HK-2 (cell line): ENCODE data around the gene JMJD8.

Experiments
- DNase-seq: peaks from one replicate; pipeline ENCODE4 v3.0.0-alpha.2; 2018; ENCODE audit not compliant: unreplicated experiment

The JMJD8 gene

DNA sequence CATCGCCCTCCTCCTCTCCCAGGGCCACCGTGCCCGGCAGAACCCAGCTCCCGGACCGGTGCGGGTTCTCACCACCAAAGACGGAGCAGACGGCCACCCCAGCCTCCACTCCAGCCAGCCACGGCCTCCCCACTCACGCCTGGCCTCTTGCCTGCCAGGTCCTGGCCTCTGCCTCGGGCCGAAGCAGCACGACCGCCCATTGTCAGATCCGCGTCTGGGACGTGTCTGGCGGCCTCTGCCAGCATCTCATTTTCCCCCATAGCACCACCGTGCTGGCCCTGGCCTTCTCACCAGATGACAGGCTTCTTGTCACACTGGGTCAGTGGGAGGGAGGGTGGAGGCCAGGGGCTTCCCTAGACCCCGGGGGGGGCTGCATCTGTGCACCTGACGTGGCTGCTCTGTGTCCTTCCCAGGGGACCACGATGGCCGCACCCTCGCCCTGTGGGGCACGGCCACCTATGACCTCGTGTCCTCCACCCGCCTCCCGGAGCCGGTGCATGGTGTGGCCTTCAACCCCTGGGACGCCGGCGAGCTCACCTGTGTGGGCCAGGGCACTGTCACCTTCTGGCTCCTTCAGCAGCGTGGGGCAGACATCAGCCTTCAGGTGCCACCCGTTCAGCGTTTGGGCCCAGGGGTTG is 22.8 kb downstream of the JMJD8 start:
- DNase-seq: no peak

DNA sequence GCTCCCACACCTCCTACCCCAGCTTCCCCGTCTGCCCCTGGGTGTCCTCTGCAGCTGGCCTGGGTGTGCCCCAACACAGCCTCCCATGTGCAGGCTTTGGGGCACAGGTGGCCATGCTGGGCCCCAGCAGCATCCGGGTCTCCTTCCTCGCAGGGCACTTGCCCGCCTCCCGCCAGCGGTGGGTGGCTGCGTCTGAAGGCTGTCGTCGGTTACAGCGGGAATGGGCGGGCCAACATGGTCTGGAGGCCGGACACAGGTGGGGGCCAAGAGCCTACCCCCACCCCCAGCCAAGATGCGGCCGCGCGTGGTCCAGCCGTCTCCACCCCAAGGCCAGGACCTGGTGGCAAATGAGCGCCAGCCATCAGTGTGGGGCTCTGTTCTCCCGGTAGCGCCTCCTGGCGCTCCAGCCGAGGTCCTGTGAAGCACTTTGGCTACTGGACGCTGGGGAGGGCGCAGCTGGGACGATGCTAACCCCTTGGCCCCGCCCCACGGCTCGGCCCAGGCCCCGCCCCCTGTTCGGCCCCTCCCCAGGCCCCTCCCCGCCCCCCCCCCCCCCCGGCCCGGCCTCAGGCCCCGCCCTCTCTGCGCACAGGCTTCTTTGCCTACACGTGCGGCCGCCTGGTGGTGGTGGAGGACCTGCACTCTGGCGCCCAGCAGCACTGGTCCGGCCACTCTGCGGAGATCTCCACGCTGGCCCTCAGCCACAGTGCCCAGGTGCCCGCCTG is 23.5 kb downstream of the JMJD8 start:
- no peak for DNase-seq

DNA sequence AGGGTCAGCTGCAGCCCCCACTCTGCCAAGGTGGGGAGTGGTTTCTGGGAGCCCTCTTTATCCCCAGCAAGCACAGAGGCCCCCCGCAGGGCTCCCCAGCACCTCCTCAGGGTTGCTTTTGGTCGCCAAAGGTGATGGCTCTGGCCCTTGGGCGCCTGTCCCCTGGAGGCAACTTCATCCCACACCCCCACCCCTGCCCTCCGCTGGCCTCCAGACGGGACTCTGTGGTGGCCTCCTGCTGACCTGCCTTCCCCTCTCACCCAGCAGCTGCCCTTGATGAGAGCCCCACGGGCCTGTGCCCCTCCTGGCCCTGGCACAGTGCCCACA is 24.0 kb downstream of the JMJD8 start:
- no peak for DNase-seq

DNA sequence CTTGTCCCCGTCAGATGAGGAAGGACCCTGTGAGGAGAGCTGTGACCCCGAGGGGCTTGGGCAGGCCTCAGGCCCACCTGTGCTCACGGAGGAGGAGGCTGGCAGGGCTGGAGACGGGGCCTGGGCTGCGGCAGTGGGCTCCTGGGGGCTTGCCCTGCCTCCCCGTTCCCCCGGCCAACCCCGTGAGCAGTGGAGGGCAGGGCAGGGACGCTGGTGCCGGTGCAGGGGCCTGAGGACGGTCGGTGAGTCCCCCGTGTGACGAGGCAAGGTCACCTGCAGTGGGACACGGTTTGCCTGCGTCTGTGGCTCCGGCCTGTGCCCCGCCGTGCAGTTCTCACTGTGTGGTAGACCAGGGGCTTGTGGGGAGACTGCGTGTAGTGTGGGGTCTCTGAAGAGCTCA is 24.5 kb downstream of the JMJD8 start:
- no peak for DNase-seq

DNA sequence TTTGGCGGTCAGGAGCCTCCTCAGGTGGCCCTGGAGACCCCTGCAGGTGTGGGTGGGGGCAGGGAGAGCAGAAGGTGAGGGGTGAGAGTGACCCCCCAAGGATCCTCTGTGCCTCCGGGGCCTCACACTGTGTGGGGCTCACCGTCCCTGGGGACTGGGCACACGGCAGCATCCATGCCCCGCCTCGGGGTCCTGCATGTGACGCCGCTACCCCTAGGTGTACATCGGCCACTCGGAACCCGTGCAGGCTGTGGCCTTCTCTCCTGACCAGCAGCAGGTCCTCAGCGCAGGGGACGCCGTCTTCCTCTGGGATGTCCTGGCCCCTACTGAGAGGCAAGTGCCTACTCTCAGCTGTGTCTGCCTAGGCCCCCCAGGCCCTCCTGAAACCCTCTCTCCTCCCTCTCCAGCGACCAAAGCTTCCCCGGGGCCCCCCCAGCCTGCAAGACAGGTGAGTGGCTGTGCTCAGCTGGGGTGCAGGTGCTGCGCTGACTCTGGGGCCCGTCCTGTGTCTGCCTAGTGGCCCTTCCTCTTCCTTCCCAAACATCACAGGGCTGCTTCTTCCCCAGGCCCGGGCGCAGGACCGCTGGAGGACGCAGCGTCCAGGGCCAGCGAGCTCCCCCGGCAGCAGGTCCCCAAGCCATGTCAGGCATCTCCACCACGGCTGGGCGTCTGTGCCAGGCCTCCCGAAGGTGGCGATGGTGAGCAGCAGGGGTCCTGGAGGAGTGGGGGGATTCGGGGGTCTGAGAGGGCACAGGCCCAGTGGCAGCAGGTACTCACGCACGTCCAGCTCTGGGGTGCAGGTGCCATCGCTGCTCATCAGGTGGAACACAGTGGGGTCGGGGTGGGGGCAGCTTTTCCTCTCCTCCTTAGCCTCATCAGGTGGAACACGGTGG is 25.2 kb downstream of the JMJD8 start:
- DNase-seq: no peak

DNA sequence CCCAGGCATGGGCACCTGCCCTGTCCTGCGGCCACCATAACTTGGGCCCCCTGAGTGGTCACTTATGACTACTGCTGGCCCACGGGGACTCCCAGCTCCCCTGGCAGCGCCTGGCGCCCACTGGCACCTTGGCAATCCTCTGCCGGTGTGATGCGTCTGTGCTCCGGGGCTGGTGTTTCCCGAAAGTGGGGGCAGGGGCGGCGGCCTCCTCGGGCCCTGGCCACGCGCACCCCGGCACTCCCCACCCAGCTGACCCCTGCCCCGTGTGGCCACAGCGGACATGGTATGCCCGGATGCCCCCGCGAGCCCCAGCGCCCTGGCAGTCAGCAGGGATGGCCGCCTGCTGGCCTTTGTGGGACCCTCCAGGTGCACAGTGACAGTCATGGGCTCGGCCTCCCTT is 26.6 kb downstream of the JMJD8 start:
- DNase-seq: no peak

DNA sequence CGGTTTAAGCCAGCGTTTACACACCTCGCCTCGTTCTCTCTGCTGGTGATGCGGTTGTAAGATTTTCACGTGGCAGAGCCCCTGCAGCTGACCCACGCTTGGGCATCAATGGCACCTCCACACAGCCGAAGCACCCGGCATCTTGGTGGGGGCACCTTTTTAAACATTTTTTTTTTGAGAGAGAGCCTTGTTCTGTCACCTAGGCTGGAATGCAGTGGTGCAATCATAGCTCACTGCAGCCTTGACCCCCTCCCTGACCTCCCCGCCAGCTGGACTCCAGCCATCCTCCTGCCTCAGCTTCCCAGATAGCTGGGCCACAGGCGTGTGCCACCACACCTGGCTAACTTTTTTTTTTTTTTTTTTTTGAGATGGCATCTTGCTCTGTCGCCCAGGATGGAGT is 30.1 kb downstream of the JMJD8 start:
- DNase-seq: no peak

DNA sequence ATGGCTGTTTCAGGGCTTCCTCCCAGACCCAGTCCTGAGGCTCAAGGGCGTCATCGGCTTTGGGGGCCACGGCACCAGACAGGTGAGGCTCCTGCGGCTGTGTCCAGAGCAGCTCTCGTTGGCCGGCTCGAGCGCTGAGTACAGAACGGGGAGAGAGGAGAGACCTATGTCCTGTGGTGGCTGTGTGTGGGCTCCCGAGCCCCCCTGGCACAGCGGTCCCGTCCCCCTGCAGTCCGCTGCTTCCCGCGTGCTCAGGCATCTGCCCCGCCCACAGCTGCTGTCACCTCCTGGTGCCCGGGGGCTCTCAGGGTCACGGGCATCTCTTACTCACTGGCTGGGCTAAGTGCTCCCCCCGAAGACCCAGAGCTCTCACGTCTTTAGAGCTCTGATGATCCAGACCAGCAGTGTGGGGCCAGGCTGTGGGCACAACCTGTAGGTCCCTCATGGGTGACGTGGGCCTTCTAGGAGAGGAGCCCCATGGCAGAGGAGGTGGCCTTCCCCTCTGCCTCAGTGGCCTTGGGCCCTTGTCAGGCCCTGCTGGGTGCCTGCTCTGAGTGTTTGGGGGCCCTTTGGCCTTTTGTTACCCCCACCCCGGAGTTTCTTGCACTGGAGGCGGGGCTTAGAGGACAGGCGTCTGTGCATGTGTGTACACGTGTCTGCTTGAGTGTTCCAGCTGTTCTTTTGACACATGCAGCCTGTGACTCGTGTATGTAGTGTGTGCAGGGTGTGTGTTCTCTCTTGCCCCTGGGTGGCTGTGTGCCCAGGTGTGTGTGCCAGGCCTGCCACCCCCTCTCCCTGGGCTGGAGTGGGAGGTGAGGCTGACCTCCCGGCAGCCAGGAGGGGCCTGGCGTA is 31.5 kb downstream of the JMJD8 start:
- no peak for DNase-seq

DNA sequence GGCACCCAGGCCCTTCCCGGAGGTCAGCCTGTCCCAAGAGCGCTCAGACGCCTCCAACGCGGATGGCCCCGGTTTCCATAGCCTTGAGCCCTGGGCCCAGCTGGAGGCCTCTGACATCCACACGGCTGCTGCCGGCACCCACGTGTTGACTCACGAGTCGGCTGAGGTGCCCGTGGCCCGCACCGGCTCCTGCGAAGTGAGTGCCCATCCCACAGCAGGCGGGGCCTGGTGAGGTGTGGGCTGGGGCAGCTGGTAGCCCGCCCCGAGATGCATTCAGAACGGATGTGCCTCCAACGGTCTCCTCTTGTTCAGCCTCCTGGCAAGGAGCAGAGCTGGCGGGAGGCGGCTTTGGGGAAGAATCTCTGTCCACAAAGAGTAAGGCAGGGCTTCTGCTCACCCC is 32.3 kb downstream of the JMJD8 start:
- no peak for DNase-seq

DNA sequence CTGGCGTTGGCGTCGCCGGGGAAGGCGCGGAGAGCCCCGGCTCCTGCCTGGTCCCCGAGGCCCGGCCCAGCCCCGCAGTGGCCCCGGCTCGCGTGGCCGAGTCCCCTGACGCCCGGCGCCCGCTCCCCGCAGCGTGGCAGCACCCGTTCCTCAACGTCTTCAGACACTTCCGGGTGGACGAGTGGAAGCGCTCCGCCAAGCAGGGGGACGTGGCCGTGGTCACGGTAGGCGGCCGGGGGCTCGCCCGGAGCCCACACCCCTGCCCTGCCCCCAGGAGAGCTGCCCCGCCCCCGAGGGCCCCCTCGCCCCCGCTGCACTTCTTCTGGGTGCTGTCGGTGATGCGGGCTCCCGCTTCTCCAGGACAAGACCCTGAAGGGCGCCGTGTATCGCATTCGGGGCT is 34.5 kb downstream of the JMJD8 start:
- peak; percentile 47 for DNase-seq

DNA sequence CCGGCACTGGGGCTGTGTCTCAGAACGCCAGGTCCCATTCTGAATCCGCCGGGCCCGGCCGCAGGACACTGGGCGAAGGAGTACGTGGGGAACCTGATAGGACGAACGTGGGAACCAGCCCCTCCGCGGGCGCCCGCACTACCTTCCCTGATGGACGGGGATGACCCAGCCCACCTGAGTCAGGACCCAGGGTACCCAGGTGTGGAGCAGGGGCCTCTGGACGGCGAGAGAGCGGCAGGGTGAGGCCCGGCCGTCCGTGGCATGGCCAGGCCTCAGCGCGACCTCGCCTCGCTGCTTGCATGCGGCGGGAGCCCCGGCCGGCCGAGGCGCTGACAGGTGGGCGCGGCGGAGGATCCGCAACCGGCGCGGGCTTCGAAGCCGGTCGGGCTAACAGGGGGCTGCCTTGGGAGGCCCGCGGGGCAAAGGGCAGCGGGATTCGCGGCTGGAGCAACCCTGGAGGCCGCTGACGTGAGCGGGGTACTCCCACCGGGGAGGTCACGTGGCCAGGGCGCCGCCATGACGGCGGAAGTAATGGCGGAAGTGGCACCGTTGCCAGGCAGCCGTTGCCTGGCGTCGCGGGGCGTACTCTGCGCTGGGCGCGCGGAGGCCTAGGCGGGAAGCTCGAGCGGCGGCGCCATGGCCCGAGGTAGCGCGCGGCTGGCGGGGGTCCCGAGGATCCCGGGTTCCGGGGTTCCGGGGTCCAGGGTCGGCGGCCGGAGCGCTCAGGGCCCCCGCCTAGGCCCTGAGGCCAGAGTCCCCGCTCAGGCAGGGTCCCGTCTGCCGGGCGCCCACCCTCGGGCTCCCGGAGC is 35.1 kb downstream of the JMJD8 start, which contains the start of gene WDR90:
TSS of gene WDR90 (plus strand) at position 585 of the 809 bp plus-strand sequence. CDS start at position 637, 52 bp downstream.
- peak; percentile 87 for DNase-seq

DNA sequence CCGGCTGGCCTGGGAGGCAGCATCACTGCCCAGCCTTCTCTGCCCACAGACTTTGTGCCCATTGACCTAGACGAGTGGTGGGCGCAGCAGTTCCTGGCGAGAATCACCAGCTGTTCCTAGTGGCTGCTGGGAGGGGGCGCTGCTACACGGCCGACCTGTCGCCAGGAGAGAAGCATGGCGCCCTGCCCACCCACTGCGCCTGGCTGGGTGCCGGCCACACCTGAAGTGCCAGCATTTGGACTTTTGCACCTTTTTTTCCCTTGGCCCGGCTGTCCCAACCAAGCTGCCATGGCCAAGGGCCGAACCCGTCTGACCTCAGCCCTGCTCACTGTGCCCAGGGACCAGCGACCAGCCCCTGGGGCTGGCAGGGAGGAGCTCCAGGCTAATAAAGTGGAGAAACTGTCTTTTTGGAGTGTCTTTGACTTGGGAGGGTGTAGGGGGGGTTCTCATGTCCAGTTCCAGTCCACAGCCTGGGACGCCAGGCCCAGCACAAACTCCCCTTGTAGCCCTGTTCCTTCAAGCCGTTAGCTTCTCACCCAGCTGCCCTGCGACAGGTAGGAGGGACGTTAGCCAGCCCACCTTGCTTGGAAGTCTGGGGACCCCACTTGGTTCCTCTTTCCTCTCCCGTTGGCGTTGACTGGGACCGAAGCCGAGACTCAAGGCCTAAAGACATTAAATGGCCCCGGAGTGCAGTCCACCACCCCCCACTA is 35.9 kb downstream of the JMJD8 start:
- peak; percentile 57 for DNase-seq

DNA sequence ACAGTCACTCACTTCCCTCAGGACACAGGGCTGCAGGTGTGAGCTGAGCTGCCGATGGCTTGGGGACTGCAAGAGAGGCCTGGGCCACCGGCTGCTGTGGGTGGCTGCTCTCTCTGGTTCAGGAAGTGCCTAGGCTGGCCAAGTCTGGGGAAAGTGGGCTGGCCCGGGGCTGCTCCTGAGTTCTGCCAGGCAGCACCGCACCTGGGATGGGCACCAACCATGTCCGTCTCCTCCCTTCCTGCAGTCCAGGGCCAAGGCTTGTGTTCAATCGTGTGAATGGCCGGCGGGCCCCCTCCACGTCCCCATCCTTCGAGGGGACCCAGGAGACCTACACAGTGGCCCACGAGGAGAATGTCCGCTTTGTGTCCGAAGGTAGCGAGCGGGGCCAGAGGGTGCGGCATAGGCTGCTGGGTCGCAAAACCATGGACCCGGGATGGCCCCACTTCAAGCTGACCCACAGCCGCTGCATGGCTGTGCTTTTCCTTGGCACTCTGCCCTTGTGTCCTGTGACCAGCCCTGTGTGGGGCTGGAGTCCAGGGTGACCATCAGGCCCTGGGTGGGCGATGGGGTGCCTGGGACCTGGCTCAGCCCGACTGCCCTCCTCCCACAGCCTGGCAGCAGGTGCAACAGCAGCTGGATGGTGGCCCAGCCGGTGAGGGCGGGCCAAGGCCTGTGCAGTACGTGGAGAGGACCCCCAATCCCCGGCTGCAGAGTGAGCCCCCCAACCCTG is 36.8 kb downstream of the JMJD8 start:
- no peak for DNase-seq

DNA sequence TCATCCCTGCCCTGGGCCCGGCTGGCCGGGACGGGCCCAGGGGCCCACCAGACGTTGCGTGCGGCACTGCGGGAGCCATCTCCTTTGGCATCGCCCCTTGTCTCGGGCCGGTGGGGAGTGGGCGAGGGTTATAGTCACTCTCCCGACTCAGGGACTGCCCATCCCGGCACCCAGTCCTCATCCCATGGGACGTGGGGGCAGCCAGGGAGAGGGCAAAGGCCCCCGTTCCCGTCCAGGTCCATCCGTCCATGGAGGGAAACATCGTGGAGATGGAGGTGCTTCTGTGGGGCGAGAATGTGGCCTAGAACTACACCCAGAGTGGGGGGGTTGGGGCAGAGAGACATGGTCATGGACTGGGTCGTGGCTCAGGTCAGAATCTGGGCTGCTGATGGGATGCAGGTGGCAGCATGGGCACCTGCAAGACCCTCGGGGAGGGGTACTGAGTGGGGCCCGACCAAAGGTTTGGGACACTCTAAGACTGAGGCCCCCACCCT is 37.4 kb downstream of the JMJD8 start:
- DNase-seq: no peak

DNA sequence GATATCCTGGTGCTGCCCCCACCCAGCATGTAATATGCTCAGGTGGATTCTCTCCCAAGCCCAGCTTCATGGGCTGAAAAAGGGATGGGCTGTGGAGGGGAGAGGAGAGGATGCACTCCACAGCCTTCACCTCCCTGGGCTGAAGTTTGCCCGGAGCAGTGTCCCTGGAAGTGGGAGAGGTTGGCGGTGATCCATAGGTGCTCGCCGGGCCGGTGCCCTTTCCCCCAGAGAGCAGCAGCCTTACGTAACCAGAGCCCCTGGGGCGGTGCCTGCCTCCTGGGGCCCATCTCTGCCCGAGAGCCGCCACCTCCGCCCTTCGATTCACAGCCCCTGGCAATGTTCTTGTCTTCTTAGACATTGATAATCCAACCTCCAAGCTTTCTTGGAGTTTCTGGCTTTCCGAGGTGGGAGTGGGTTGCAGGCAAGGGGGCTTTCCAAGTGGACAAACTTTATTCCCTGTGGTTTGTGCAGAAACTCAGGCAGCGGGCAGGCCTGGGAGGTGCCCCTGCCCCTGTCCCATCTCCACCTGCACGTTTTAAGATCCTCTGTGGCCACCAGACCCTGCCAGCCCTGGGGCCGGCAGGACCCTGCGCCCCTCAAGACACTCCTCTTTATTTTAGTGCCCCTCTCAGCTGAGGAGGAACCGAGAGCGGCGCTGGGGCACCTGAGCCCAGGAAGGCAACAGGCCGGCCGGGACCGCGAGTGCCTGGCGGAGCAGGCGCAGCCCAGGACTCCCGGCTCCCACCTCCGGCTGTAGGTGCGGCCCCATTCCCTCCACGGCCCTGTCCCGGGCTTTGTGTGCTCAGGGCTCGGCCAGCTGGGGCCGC is 38.1 kb downstream of the JMJD8 start:
- DNase-seq: no peak

DNA sequence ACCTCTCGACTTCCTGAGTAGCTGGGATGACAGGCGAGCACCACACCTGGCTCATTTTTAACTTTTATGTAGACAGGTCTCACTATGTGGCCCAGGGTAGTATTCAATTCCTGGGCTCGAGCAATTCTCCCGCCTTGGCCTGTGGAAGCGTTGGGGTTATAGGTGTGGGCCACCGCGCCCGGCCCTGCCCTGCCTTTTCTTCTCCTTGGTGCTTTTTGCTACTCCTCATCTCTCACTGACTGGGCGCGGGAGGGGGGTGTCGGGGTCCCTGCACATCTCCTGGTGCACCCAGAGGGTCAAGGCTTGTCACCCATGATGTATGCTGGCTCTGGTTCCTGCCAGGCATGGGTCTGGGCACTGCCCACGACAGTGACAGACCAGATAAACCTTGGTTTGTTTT is 39.6 kb downstream of the JMJD8 start:
- DNase-seq: no peak

DNA sequence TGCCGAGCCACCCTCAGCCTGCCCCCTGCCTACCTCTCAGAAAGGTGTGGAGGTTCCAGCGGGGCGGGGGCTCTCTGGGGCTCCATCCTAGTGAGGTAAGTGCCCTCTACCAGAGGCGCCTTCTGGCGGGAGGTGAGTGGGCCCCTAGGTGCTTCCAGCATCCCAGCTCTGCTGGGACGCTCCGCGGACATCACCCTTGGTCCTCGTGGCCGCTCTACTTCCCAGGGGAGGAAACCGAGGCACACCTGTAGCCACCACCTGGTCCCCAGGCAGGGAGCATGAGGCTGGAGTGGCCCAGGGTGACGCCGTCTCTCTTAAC is 41.1 kb downstream of the JMJD8 start:
- no peak for DNase-seq

DNA sequence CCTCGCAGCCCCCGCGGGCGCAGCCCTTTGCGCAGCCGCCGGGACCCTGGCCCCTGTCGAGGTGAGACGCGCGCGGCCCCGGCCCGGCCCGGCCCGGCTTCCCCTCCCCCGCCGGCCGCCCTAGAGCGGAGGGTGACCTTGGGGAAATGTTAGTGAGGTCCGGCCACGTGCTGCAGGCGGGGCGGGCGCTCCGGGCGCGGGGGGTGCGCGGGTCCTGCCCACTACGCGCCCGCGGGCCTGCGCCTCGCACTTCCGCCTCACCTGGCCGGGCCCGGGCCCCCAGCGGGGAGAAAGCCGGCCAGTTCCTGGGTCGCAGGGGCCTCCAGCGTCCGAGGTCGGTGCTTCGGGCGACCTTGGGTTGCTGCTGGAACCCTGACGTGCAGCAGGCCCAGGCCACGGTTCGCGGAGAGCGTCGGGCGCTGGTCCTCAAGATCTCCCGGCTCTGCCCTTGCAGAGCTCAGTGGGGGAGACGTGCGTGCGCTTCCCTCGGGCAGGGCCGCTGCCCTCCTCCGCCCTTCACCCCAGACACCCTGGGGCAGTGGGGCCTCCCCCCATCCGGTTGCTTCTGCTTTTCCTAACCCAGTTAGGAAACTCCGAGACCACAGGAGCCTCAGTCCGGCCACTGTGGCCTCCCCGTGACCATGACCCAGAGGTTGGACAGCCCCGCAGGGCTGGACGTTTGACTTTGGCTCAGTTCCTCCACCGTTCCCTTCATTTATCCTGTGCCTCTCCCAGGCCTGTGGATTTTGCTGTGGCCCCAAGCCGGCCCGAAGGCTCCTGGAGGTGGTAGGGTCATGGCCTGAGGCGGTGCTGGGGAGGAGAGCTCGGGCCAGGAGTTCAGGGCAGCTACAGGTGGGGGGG is 41.7 kb downstream of the JMJD8 start:
- DNase-seq: peak; percentile 54
